Measurements from ENCODE around the gene AK8.

AK8 gene

DNA sequence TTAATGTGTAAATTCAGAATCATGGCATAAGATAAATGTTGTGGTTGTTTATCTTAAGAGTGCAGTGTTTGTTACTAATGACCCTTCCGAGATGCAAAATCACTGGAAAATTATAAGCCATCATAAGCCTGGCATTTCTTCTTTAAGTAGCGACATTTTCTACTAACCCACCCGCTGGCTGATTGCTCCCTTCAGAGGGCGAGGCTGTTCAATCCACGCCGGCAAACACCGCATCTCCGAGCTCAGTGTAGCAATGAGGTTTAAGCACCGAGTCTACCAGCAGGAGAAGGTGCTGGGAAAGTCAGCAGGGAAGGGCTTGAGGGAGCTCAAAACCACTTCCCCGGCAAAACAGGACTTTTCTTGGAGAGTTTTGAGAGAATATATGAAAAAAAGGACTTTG is 52.7 kb downstream of the AK8 start:
- no peak for DNase-seq (ENCODE audit: low spot score)

GRCh38 chr9:132824951-132825350 is 53.1 kb downstream of the AK8 start:
- no peak for DNase-seq (ENCODE audit: low spot score)

- DNase-seq (ENCODE audit: low spot score), result no peak
Observed at GRCh38 chr9:132824151-132824550, 53.9 kb downstream of the AK8 start.

DNA sequence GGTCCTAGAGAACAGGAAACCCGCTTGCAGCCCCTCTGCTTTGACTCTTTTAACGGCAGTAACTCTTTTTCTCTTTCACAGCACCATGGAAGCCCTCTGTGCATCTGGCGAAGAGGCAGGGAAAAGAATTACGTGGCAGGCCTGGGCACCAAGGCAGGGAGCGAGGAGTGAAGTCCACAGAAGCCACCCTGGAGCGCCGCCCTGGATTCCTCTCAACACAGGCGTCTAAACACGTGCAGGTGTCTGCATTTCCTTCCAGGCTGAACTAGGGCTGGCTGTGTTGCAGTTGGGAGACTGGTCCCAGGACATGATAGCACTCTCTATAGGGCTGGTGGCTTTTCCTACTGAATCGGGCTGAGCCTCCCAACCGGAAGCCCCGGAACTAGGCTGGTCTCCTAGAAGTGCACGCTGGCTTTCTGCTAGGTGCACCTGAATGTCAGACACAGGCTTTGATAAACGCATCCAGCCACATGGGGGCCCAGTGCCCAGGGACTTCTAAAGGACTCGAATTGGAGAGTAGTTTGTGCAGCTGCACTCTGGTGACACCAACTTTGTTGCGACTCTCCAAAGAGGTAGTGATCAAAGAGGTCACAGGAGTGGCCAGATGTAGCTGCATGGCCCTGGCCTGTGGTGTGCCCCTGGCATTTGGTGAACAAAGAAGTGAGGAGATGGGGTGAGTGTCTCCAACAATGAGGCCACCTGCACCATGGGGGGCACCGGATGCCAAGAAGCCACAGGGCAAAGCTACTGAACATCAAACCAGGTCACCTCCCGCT is 54.5 kb downstream of the AK8 start:
- no peak for DNase-seq (ENCODE audit: low spot score)

GRCh38 chr9:132820169-132820944 is 57.7 kb downstream of the AK8 start:
- no peak for DNase-seq (ENCODE audit: low spot score)

GRCh38 chr9:132818588-132818987 is 59.5 kb downstream of the AK8 start:
- DNase-seq (ENCODE audit: low spot score), result no peak

DNA sequence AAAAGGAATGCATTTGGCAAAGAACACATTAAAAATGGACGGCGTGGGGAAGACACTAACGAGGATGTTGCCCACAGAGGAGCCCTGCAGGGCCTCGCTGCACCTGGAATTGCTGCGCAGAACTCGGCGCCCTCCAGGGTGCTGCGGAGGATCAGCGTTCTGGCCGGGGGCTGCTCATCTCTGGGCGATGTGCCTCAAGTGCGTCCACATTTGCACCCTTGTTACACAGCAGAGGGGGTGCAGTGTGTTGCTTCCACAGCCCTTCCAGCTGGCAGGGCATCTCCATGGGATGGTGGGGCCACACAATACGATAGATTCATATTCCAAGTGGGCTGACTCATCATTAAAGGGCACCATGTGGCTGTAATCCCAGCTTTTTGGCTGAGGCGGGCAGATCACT is 63.1 kb downstream of the AK8 start:
- no peak for DNase-seq (ENCODE audit: low spot score)

DNA sequence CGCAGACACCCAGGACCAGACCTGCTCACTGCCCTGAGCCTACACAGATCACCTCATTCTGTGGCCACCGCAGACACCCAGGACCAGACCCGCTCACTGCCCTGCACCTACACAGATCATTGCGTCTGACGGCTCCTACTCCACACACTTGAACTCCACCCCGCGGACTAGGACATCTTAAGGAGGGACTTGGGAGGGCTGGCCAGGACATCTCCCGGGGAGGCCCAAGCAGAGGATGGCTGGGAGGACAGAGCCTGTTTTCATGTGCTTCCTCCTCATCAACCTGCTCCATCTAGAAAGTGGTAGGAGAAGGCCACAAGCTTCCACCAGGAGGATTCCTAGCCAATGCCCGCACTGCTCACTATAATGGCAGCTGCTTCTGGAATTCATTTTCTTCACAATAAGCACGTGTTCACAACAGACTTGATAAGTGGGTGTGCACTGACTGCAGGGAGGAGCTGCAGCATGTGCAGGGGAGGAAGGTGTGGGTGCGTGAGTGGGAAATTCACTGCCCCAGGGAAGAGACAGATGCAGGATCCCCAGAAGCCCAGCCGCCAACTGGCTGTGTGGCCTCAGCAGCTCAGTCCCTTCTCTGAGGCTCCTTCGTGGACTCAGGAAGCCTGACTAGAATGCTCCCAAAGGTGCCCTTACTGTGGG is 64.8 kb downstream of the AK8 start:
- DNase-seq (ENCODE audit: low spot score), result no peak

GRCh38 chr9:132811985-132812384 is 66.1 kb downstream of the AK8 start:
- no peak for DNase-seq (ENCODE audit: low spot score)

DNA sequence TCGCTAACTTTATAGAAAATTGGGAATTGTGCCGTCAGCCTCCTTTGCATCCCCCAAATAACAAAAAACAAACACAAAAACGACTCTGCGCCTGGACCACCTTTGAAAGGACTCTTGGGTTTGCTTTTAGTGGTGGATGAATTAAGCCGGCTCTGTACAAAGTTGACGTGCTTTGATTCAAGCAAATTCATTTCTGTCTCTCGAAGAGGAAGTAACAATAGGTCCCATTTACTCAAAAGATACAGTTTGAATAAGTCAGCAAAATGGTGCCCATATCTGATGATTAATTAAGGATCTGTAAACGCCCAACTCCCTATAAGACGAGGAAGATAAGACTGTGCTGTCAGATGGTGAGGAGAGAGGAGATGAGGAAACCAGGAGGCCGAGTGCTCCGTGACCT is 67.8 kb downstream of the AK8 start:
- no peak for DNase-seq (ENCODE audit: low spot score)

- DNase-seq (ENCODE audit: low spot score), result no peak
Observed at GRCh38 chr9:132809677-132810271, 68.3 kb downstream of the AK8 start.

DNA sequence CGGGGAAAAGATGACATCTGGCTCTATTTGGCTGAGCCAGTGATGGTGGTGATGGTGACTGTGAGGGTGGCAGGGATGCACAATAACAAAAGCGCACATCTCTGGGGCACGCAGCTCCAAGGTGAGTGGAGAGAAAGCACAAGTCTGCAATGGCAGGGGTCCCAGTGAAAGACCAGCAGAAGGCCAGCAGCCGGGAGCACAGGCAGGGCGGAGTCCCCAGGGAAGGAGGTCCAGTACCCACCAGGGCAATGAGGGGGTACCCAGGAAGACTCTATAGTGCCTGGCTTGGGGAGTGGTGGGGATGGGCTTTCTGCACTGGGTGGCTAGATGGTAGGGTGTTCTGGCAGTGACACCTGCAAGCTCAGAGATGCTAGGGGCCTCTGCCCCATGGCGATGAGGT is 69.4 kb downstream of the AK8 start:
- no peak for DNase-seq (ENCODE audit: low spot score)

DNA sequence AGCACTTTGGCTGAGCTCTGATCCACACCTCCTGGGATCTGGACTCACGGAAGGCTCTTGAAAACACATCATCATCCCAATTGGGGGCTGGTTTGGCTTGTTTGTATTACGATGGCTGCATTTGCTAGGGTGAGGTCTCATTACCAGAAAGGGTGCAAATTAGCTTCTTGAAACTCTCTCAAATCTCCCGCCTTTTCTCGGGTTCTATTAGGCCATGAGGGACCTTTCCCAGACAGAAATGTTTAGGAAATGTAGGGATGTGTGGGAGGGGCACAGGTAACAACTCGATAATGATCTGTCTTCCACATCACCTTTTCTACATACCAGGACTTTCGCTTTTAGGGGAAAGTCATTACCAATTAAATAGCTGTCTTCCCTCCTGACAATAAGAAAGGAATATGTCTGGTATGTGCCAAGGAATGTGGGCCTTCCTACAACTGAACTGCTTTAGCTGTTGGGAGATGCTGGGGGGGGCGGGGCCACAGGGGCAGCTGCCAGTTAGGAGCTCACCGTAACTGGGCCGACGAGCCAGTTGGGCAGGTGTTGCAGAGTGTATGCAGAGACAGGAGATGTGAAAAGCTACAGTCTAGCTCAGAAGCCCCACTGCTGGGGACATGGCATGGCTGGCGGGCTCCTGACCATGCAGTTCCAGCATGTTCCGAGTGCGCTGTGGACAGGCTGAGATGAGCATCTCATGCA is 71.2 kb downstream of the AK8 start:
- no peak for DNase-seq (ENCODE audit: low spot score)

DNA sequence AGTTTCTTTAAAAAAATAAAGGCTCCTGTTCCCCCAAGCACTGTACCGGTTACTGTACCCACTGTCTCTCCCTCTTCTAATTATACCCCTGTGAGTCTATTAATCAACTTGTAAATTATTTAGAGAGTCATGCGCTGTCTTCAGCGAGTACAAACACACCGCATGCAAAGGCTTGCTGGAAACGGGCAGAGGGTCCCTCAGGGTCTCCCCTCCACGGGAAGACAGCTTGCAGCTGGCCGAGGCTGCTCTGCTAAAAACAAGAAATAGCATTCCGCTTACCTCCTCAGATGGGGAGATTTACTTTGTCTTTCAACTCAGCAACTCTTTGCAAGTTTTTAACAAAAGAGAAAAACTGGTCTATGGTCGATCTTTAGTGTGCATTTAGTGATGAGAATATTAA is 71.8 kb downstream of the AK8 start:
- no peak for DNase-seq (ENCODE audit: low spot score)

DNA sequence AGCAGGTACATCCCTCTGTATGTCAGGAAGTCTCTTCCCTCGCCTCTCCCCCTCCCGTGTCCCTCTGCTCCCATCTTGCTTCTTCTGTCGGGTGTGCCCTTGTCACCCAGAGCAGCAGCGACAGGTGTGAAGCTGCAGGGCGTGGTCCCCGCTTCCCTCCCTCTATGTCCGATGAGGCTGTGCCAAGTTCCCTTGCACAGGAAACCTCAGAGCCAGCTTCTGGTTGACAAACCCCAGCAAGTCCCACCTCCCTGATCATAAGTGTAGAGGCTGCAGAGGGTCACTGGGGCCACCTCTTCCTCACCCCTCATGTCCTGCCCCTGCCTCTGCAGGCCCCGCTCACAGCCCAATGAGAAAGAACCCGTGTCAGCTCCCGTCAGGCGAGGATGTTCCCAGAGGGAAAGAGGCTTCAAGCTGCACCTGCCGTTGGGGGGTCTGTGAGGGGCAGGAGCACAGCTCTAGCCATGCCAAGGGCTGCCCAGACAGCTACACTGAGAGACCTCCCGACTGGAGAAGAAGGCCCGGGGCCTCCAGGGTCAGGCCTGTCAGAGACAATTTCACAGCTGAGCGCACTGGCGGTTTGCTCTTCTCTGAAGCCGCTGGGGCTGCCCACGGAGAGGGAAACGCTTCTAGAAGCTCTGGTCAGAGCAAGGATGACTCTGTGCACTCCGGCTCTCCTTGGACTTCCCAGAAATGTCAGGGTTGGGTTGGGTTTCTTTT is 73.3 kb downstream of the AK8 start:
- no peak for DNase-seq (ENCODE audit: low spot score)

GRCh38 chr9:132802121-132802795 is 75.8 kb downstream of the AK8 start:
- no peak for DNase-seq (ENCODE audit: low spot score)

DNA sequence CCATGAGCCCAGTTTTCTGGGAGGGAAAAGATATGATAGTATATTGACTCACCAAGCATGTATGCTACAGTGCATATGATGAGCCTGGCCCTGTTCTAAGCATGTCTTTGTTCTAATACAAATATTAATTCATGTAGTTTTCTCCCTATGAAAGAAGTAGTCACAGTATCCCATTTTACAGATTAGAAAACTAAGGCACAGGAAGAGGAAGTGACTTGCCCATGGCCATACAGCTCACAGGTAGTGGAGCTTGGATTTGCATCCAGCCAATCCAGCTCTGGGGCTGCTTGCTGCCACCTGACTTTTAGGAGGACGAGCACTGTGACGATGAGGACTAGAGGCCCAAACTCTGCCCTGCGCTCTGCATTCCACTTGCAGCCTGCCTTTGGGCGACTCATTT is 76.4 kb downstream of the AK8 start:
- no peak for DNase-seq (ENCODE audit: low spot score)

DNA sequence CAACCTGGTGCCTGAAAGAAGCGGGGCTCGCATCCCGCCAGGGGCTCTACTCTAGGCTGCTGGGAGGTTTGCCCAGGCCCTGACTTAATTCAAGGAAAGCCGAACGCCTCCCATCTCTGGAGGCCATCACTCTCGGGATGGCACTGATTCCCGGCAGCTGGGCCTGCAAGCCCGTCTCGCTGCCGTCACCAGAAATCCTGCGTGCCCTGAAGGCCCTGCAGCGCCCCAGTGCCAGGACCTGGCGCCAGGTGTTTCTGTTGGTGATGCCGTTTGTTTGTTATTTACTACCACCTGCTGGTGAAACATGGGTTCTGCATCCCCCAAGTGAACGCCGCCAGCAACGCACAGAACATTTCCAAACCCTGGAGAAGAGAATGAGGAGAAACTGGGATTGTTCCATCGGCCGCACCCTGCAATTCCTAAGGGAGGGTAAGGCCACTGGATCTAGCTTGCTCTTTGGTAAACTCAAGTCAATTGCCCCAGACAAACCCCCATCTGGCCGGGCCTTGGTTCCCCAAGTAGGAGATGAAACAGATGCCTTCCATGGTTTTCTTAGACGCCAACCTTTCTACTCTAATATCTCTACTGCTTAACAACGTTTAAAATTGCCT is 77.9 kb downstream of the AK8 start:
- DNase-seq (ENCODE audit: low spot score), result peak; percentile 85

GRCh38 chr9:132798817-132799790 is 79.0 kb downstream of the AK8 start:
- no peak for DNase-seq (ENCODE audit: low spot score)

Measured in GM03348 (cell line).